ENCODE results near the gene EYA4. TPM values are rescaled to one million over a fixed set of nuclear protein-coding genes. Genes with fewer than 3 reads are reported as not detected.

EYA4 gene
- total RNA-seq, 1 experiment from 2014 or later, result 0.24 TPM

- Mint-ChIP-seq H3K4me3 (no peak overlapping the region), H3K36me3 (no peaks in the 10 kb centered on the region), H3K27ac (no peak overlapping the region), H3K9me3 (no peaks in the 10 kb centered on the region), H3K4me1 (peaks cover 4% of the 10 kb centered on the region), H3K27me3 (ENCODE audit: low read depth) (no peaks in the 10 kb centered on the region)
- POLR2A ChIA-PET, result no interaction called here
- TF ChIP-seq ZNF423 (CRISPR knock-in tag; IDR thresholded peaks at IDR 0.05), result no peak
- TF ChIP-seq CTCF (IDR thresholded peaks at IDR 0.05), result peak; percentile 49
- ATAC-seq, result peak; percentile 72
- DNase-seq (ENCODE audit: low spot score), result peak; percentile 58
- CTCF ChIA-PET, result interaction anchor here (0.6 kb wide), 1 partner anchor 40 kb away, joined by 4 read pairs; no protein-coding TSS in a partner anchor
Measured at GRCh38 chr6:133512410-133513016, 271.4 kb downstream of the EYA4 start.

GRCh38 chr6:133523816-133524215 lies 282.7 kb downstream of the EYA4 start:
- Mint-ChIP-seq H3K27ac (no peak overlapping the region), H3K9me3 (no peaks in the 10 kb centered on the region), H3K4me1 (peaks cover 13% of the 10 kb centered on the region), H3K27me3 (ENCODE audit: low read depth) (no peaks in the 10 kb centered on the region), H3K4me3 (no peak overlapping the region), H3K36me3 (no peaks in the 10 kb centered on the region)
- TF ChIP-seq NFATC4 (CRISPR knock-in tag; IDR thresholded peaks at IDR 0.05) (no peak), TCF7 (CRISPR knock-in tag; IDR thresholded peaks at IDR 0.05; ENCODE audit: low read depth) (no peak), ZNF532 (CRISPR knock-in tag; IDR thresholded peaks at IDR 0.05; ENCODE audit: borderline replicate concordance) (no peak), EMX1 (CRISPR knock-in tag; IDR thresholded peaks at IDR 0.05) (no peak), HMGA2 (CRISPR knock-in tag; IDR thresholded peaks at IDR 0.05) (no peak), ATF2 (CRISPR knock-in tag; IDR thresholded peaks at IDR 0.05; ENCODE audit: borderline replicate concordance, low read depth) (no peak), ZNF219 (CRISPR knock-in tag; IDR thresholded peaks at IDR 0.05; ENCODE audit: borderline replicate concordance) (no peak), ZNF423 (CRISPR knock-in tag; IDR thresholded peaks at IDR 0.05) (no peak), CREM (CRISPR knock-in tag; IDR thresholded peaks at IDR 0.05) (no peak), JUN (CRISPR knock-in tag; IDR thresholded peaks at IDR 0.05) (no peak), RORB (CRISPR knock-in tag; IDR thresholded peaks at IDR 0.05) (no peak)
- POLR2A ChIA-PET, result no interaction called here
- no peak for ATAC-seq
- CTCF ChIA-PET, result no interaction called here
- no peak for DNase-seq (ENCODE audit: low spot score)

- Mint-ChIP-seq H3K36me3 (no peaks in the 10 kb centered on the region), H3K4me1 (peaks cover 13% of the 10 kb centered on the region), H3K27ac (no peak overlapping the region), H3K9me3 (no peaks in the 10 kb centered on the region), H3K4me3 (no peak overlapping the region), H3K27me3 (ENCODE audit: low read depth) (no peaks in the 10 kb centered on the region)
- DNase-seq (ENCODE audit: low spot score), result no peak
- ChIA-PET CTCF (no interaction called here), POLR2A (no interaction called here)
- ATAC-seq, result peak; percentile 81
- TF ChIP-seq ATF1 (CRISPR knock-in tag; IDR thresholded peaks at IDR 0.05), result no peak
- TF ChIP-seq ERG (CRISPR knock-in tag; IDR thresholded peaks at IDR 0.05), result no peak
- no peak for TF ChIP-seq ELF4 (CRISPR knock-in tag; IDR thresholded peaks at IDR 0.05; ENCODE audit: low read depth)
- TF ChIP-seq E2F4 (CRISPR knock-in tag; IDR thresholded peaks at IDR 0.05; ENCODE audit: borderline replicate concordance, low read depth), result no peak
- no peak for TF ChIP-seq ZNF396 (CRISPR knock-in tag; IDR thresholded peaks at IDR 0.05; ENCODE audit: borderline replicate concordance)
- TF ChIP-seq ZNF423 (CRISPR knock-in tag; IDR thresholded peaks at IDR 0.05), result no peak
- TF ChIP-seq HMGXB4 (CRISPR knock-in tag; IDR thresholded peaks at IDR 0.05), result no peak
- no peak for TF ChIP-seq CREB1 (CRISPR knock-in tag; IDR thresholded peaks at IDR 0.05)
- no peak for TF ChIP-seq NR3C1 (CRISPR knock-in tag; conservative IDR thresholded peaks at IDR 0.05; ENCODE audit: low read depth)
Measured at GRCh38 chr6:133526436-133526835, 285.3 kb downstream of the EYA4 start.
